GM23338 (cell line): ENCODE data around the gene ZNF783.

Experiments
- CREB1 ChIP-seq: fragments of 250-450 bp; sonication (Bioruptor Pico); IDR thresholded peaks from 2 replicates; pipeline ENCODE4 v1.5.0; 2020; ENCODE audit warnings: low read depth, mild to moderate bottlenecking, moderate library complexity
- CTCF ChIP-seq, 2 experiments: fragments of 200-600 bp in 1 of 2; sonication (generic) in 1 of 2; conservative IDR thresholded peaks; 2 replicates each; pipeline versions ENCODE4 v1.5.1 to v1.6.1; 2016 to 2017; ENCODE audit warnings: antibody characterized with exemption in 2 of 2, low read depth in 2 of 2, mild to moderate bottlenecking in 2 of 2, moderate library complexity in 1 of 2
- ETS1 ChIP-seq: IDR thresholded peaks from 2 replicates; pipeline ENCODE4 v1.6.1; 2016; ENCODE audit warnings: antibody characterized with exemption
- EZH2 ChIP-seq: fragments of 200-600 bp; sonication (generic); IDR thresholded peaks from one replicate; pipeline ENCODE4 v1.8.0; 2017; ENCODE audit warnings: antibody characterized with exemption, mild to moderate bottlenecking, low read depth; ENCODE audit not compliant: unreplicated experiment
- EZH2phosphoT487 ChIP-seq: fragments of 200-600 bp; sonication (generic); IDR thresholded peaks from one replicate; pipeline ENCODE4 v1.8.1; 2018; ENCODE audit warnings: antibody characterized with exemption; ENCODE audit not compliant: unreplicated experiment
- JUNB ChIP-seq: IDR thresholded peaks from one replicate; pipeline ENCODE4 v1.6.1; 2016; ENCODE audit warnings: antibody characterized with exemption; ENCODE audit not compliant: unreplicated experiment
- NANOG ChIP-seq: IDR thresholded peaks from 2 replicates; pipeline ENCODE4 v1.6.1; 2016; ENCODE audit warnings: antibody characterized with exemption, borderline replicate concordance
- POLR2AphosphoS5 ChIP-seq: IDR thresholded peaks from 2 replicates; pipeline ENCODE4 v1.6.1; 2016; ENCODE audit warnings: antibody characterized with exemption, low read depth
- REST ChIP-seq: IDR thresholded peaks from one replicate; pipeline ENCODE4 v1.6.1; 2018; ENCODE audit warnings: antibody characterized with exemption; ENCODE audit not compliant: unreplicated experiment
- STAT1 ChIP-seq: IDR thresholded peaks from one replicate; pipeline ENCODE4 v1.6.1; 2016; ENCODE audit warnings: antibody characterized with exemption; ENCODE audit not compliant: unreplicated experiment
- ZNF114 ChIP-seq: fragments of 250-450 bp; sonication (Bioruptor Pico); IDR thresholded peaks from 2 replicates; pipeline ENCODE4 v1.5.0; 2020; ENCODE audit warnings: mild to moderate bottlenecking, moderate library complexity
- ZNF462 ChIP-seq: fragments of 250-450 bp; sonication (Bioruptor Pico); IDR thresholded peaks from 2 replicates; pipeline ENCODE4 v1.5.0; 2020; ENCODE audit warnings: mild to moderate bottlenecking, moderate library complexity

- TF ChIP-seq CTCF (conservative IDR thresholded peaks at IDR 0.05; ENCODE audit: low read depth in 2 of 2) = no peak
- no peak for TF ChIP-seq EZH2phosphoT487
- TF ChIP-seq EZH2 = no peak
- TF ChIP-seq ETS1 = no peak
- TF ChIP-seq CREB1 (CRISPR knock-in tag) = no peak
- TF ChIP-seq REST = no peak
- TF ChIP-seq POLR2AphosphoS5 = no peak
- no peak for TF ChIP-seq ZNF462 (CRISPR knock-in tag)
- TF ChIP-seq STAT1 = no peak
- no peak for TF ChIP-seq NANOG
- TF ChIP-seq ZNF114 = no peak
- no peak for TF ChIP-seq JUNB
Measured at GRCh38 chr7:149238051-149238450, 23.9 kb upstream of the ZNF783 start.
